Measurements from ENCODE around the gene STAC3.

Gene STAC3

DNA sequence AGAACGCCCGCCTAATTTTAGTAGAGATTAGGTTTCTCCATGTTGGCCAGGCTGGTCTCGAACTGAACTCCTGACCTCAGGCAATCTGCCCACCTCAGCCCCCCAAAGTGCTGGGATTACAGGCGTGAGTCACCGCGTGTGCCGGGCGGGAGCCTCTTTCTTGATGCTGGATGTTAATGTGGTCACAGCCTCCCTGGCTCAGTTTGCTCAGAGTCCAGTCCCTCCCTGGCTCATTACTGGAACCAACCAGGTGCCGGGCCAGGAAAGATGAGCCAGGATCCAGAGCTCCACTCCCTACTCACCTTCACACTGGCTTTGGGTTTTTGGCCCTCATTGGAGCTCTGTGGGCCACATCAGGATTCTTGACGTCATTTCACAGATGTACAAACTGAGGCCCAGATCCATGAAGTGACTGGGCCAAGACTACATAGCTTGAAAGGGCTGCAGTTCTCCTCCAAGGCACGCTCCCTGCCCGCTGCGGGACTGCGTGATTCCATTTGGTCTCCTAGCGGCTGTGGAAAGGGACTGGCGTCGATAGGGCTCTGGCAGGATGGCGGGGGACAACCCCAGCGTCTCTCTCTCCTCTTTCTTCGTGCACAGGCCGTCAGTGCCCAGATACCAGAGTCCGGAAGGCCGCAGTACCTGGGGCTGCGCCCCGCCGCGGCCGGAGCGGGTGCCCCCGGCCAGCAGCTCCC, 26.6 kb downstream of the STAC3 start:
- no peak overlapping the region for H3K4me3 ChIP-seq (ENCODE audit: low read length)
- DNase-seq (ENCODE audit: low read depth), result no peak
- TF ChIP-seq, protein P1, sequence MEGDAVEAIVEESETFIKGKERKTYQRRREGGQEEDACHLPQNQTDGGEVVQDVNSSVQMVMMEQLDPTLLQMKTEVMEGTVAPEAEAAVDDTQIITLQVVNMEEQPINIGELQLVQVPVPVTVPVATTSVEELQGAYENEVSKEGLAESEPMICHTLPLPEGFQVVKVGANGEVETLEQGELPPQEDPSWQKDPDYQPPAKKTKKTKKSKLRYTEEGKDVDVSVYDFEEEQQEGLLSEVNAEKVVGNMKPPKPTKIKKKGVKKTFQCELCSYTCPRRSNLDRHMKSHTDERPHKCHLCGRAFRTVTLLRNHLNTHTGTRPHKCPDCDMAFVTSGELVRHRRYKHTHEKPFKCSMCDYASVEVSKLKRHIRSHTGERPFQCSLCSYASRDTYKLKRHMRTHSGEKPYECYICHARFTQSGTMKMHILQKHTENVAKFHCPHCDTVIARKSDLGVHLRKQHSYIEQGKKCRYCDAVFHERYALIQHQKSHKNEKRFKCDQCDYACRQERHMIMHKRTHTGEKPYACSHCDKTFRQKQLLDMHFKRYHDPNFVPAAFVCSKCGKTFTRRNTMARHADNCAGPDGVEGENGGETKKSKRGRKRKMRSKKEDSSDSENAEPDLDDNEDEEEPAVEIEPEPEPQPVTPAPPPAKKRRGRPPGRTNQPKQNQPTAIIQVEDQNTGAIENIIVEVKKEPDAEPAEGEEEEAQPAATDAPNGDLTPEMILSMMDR (conservative IDR thresholded peaks at IDR 0.05; ENCODE audit: low read length), result no peak

DNA sequence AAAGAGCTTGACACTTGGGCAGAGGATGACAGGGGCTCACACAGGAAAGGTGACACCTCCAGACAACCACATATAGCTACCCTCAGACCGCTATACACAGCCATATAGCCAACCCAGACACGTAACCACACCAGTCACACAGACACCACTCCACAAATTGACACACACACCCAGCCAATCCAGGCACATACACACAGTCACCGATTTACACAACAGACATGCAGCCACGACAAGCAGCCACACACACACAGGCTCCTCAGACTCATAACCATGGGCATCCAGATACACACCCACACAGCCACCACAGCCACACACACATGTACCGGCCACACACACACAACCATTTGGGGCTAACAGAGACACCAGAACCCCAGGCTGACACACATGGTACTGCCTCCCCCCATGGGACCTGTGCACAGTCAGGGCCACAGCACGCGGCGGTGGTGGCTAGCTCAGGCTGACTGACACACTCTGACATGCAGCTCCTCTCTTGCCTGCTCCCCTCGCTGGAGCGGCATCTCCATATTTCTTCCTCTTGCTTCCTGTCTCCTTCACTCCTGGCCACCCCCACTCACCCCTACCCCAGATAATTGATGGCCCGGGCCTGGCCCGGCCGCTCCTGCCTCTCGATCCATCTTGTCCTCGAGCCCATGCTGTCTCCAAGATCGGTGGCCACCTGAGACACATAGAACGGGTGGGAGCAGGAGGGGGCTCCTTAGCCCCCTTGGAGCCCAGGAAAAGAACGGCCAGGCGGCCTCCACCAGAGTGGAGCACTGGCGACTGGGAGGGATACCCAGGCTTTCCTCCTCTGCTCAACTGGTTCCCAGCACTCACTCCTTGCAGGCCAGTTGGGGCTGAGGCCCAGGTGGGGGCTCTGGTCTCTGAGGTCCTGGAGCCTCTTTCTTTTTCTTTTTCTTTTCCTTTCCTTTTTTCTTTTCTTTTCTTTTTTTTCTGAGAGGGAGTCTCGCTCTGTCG, 27.5 kb downstream of the STAC3 start:
- H3K4me3 ChIP-seq (ENCODE audit: low read length), result no peak overlapping the region
- TF ChIP-seq, protein P1 (conservative IDR thresholded peaks at IDR 0.05; ENCODE audit: low read length), result no peak
- no peak for DNase-seq (ENCODE audit: low read depth)

DNA sequence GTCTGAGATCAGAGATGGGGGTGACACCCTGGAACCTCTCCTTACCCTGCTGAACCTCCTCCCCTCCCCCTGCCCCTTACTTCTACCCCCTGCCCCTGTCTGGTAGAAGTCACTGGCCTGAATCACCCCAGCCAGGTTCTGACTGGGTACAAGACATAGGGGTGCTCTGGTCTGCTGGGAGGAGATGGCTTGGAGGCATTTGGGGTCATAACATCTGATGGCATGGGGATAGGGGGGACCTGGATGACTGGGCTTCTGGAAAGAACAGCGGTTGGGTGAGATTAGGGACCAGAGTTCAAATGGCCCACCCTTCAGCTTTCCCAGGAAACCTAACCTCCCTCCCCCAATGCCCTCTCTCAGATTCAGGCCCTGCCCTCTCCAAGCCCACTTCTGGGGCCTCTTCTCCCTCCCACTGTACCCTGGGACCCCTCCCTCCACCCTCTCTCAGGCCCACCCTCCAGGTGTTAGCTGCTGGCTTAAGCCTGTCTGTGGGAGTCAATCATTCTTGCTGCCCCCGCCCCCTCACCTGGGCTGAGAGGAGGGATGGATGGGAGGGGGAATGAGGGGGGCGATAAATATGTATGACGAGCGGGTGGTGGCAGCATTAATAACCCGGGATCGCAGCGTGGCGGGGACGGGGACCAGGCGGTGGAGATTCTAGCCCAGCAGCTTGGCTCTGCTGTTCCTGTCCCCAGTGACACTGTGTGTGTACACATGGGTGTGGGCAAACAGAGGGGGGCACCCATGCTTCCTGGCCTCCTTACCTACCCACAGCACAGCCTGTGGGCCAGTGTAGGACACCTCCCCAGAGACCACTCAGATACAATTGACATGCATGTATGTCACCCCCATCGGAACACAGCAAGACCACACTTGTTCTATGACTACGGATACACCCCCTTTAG, 28.4 kb downstream of the STAC3 start:
- no peak for DNase-seq (ENCODE audit: low read depth)
- TF ChIP-seq, protein P1 (conservative IDR thresholded peaks at IDR 0.05; ENCODE audit: low read length), result no peak
- H3K4me3 ChIP-seq (ENCODE audit: low read length), result no peak overlapping the region

DNA sequence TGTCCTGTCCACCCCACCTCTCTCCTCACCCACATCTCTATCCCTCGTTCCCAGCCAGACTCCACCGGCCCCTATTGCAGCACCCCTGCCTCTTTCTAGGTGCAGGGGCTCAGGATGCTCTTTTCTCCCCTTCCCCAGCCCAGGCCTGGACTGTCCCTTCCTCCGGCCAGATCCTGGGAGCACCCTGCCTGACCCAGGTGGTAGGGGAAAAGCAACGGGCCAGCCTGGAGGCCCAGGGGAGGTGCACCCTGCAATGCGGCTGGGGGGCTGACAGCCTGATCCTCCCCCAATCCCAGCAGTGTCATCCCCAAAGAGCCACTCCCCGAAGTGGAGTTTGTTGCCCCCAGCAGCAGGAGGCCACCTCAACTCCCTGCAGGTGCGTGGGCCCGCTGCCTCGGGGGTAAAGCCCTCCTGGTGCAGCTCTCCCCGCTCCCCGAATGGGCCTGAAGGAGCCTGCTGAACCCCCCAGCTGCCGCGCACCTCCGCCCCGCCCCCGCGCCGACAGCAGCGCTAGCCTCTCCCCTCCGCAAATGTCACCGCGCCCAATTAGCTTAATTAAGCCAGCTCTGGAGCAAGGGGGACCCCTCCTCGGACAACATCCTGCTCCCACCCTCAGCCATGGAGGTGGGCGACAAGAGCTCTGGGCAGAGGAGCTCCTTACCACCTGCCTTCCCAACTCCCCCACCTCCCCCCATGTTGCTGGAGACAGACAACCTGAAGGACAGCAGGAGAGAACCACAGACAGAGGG, 29.6 kb downstream of the STAC3 start:
- no peak overlapping the region for H3K4me3 ChIP-seq (ENCODE audit: low read length)
- DNase-seq (ENCODE audit: low read depth), result no peak
- TF ChIP-seq, protein P1 (conservative IDR thresholded peaks at IDR 0.05; ENCODE audit: low read length), result no peak

DNA sequence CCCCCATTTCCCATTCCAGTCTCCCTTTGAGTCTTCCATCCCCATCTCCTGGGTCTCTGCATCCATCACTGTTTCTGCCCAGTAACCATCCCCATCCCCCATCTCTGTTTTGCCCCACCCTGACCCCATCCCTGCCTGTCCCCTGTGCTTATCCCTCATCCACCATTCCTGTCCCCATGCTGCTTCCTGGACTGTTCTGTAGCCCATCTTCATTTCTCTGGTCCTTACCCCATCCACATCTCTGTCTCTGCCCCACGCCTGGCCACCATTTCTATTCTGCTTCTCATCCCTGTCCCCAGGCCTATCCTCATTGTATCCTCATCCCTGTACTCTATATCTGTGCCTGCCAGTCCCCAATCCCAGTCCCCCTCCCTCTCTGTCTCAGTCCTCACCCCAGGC, 30.2 kb downstream of the STAC3 start:
- H3K4me3 ChIP-seq (ENCODE audit: low read length), result no peak overlapping the region
- no peak for DNase-seq (ENCODE audit: low read depth)
- TF ChIP-seq, protein P1 (conservative IDR thresholded peaks at IDR 0.05; ENCODE audit: low read length), result no peak

All from AG10803 (cell line).